HEK293T (cell line): Measurements from ENCODE around the gene PROB1.
"Not testable (repeated sequence)": the region's sequence is repeated elsewhere in the genome, so short reads cannot be mapped to it uniquely, and the experiment has no call there.

ENCODE experiments used
- CTCF ChIA-PET: fragments of 350-600 bp; formaldehyde crosslinking; extraction: SDS; loops from one replicate; lab custom pipeline; 2021; ENCODE audit warnings: antibody characterized with exemption, inconsistent platforms; lab: Yijun Ruan, JAX
- POLR2A ChIA-PET: fragments of 350-600 bp; formaldehyde crosslinking; extraction: SDS; loops from one replicate; lab custom pipeline; 2020; ENCODE audit warnings: antibody characterized with exemption, inconsistent platforms; lab: Yijun Ruan, JAX
- DNase-seq: peaks from one replicate; pipeline ENCODE4 v3.0.0; 2012; ENCODE audit warnings: mixed read lengths; ENCODE audit errors: extremely low spot score
- ARNT ChIP-seq: fragments of 450-650 bp; IDR thresholded peaks from 2 replicates; pipeline ENCODE4 v1.6.1; 2017; ENCODE audit warnings: mild to moderate bottlenecking
- BHLHE40 ChIP-seq: fragments of 450-650 bp; IDR thresholded peaks from 2 replicates; pipeline ENCODE4 v1.6.1; 2016; ENCODE audit warnings: mild to moderate bottlenecking, moderate library complexity, borderline replicate concordance
- CTBP1 ChIP-seq: fragments of 450-650 bp; IDR thresholded peaks from 2 replicates; pipeline ENCODE4 v1.6.1; 2016; ENCODE audit warnings: borderline replicate concordance
- ELF4 ChIP-seq: fragments of 450-650 bp; IDR thresholded peaks from 2 replicates; pipeline ENCODE4 v1.6.1; 2017; ENCODE audit warnings: antibody characterized with exemption
- FOXA1 ChIP-seq: fragments of 450-650 bp; IDR thresholded peaks from 2 replicates; pipeline ENCODE4 v1.6.1; 2016; ENCODE audit warnings: mild to moderate bottlenecking
- FOXK2 ChIP-seq: fragments of 450-650 bp; IDR thresholded peaks from 2 replicates; pipeline ENCODE4 v1.6.1; 2016; ENCODE audit warnings: mild to moderate bottlenecking
- FOXM1 ChIP-seq: fragments of 450-650 bp; IDR thresholded peaks from 2 replicates; pipeline ENCODE4 v1.6.1; 2017; ENCODE audit warnings: mild to moderate bottlenecking, borderline replicate concordance
- HDGF ChIP-seq: fragments of 450-650 bp; IDR thresholded peaks from 2 replicates; pipeline ENCODE4 v1.6.1; 2017; ENCODE audit warnings: antibody characterized with exemption, borderline replicate concordance
- L3MBTL2 ChIP-seq: fragments of 450-650 bp; conservative IDR thresholded peaks from 2 replicates; pipeline ENCODE4 v1.6.1; 2016; ENCODE audit warnings: mild to moderate bottlenecking
- LEF1 ChIP-seq: fragments of 450-650 bp; IDR thresholded peaks from 2 replicates; pipeline ENCODE4 v1.6.1; 2017; ENCODE audit warnings: mild to moderate bottlenecking, borderline replicate concordance
- NFRKB ChIP-seq: fragments of 450-650 bp; IDR thresholded peaks from 2 replicates; pipeline ENCODE4 v1.6.1; 2016; ENCODE audit warnings: mild to moderate bottlenecking, moderate library complexity
- SP1 ChIP-seq: fragments of 450-650 bp; IDR thresholded peaks from 2 replicates; pipeline ENCODE4 v1.6.1; 2017
- SUZ12 ChIP-seq: fragments of 450-650 bp; IDR thresholded peaks from 2 replicates; pipeline ENCODE4 v1.6.1; 2016; ENCODE audit warnings: mild to moderate bottlenecking
- TARDBP ChIP-seq: fragments of 450-650 bp; IDR thresholded peaks from 2 replicates; pipeline ENCODE4 v1.6.1; 2016
- ZNF384 ChIP-seq: fragments of 450-650 bp; IDR thresholded peaks from 2 replicates; pipeline ENCODE4 v1.6.1; 2016
- TF ChIP-seq, protein P1 (sequence below): fragments of 450-650 bp; IDR thresholded peaks from 2 replicates; pipeline ENCODE4 v1.6.1; 2016

Gene PROB1

DNA sequence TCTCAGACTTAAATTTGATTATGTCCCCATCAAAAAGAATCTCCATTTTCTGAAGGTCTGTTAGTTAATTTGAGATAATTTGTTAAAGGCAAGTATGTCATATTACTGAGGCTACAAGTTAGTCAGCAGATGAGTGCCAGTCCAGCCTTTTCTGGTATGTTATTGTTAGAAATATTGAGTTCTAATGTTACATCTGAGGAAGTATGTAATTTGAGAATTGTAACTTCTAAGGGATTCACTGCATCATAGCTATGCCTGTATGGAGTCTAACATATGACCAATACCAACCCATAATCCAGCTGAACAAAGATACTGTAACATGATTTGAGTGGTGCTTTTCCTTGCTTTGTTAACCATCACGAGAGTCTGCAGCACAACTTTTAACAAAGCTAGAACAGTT, 25.7 kb downstream of the PROB1 start:
- no peak for DNase-seq
- TF ChIP-seq BHLHE40 (no peak), LEF1 (no peak), FOXM1 (no peak), ZNF384 (no peak), SUZ12 (no peak), SP1 (no peak), NFRKB (no peak), HDGF (no peak), FOXK2 (no peak), L3MBTL2 (no peak)
- POLR2A ChIA-PET = no interaction called here
- CTCF ChIA-PET = interaction anchor here (0.6 kb wide), 1 partner anchor 53 kb away, joined by 3 read pairs; no protein-coding TSS in a partner anchor

DNA sequence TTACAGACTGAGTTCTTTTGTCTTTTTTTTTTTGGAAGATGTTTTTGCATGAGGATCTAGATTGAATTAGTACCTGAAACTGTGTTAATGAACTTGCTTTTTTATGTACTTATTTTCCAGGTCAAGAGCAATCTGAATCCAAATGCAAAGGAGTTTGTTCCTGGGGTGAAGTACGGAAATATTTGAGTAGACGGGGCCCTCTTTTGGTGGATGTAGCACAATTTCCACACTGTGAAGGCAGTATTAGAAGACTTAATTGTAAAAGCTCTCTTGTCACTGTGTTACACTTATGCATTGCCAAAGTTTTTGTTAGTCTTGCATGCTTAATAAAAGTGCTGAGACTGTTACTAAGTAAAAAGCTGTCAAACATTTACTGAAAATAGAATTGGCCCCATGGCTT, 26.3 kb downstream of the PROB1 start:
- CTCF ChIA-PET = interaction anchor here (0.6 to 0.7 kb wide), 3 partner anchors 96 to 1128 kb away, joined by 3 to 4 read pairs (median 3); no protein-coding TSS in a partner anchor
- POLR2A ChIA-PET = no interaction called here
- DNase-seq = no peak
- no peak for TF ChIP-seq TARDBP
- TF ChIP-seq L3MBTL2 = no peak
- TF ChIP-seq ZNF384 = no peak
- TF ChIP-seq HDGF = no peak

DNA sequence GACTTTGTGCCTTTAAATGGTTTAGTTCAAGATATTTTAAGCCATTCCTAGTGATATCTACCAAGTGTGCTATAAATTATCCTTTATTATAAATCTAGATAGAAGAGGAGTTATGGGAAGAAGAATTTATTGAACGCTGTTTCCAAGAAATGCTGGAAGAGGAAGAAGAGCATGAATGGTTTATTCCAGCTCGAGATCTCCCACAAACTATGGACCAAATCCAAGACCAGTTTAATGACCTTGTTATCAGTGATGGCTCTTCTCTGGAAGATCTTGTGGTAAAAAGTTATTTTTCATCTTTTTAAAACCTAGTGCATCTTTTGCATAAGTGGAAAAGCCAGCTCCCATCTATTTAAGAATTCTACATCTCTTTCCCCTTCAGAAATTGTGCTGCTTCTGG, 30.4 kb downstream of the PROB1 start:
- no peak for DNase-seq
- TF ChIP-seq FOXA1 = no peak
- TF ChIP-seq ZNF384 = no peak
- TF ChIP-seq, protein P1, sequence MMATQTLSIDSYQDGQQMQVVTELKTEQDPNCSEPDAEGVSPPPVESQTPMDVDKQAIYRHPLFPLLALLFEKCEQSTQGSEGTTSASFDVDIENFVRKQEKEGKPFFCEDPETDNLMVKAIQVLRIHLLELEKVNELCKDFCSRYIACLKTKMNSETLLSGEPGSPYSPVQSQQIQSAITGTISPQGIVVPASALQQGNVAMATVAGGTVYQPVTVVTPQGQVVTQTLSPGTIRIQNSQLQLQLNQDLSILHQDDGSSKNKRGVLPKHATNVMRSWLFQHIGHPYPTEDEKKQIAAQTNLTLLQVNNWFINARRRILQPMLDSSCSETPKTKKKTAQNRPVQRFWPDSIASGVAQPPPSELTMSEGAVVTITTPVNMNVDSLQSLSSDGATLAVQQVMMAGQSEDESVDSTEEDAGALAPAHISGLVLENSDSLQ = no peak
- no peak for TF ChIP-seq ELF4
- ChIA-PET POLR2A (interaction anchor here (1.3 kb wide), 1 partner anchor 22 kb away, joined by 3 read pairs; the partner anchor contains the start of gene PAIP2), CTCF (no interaction called here)

DNA sequence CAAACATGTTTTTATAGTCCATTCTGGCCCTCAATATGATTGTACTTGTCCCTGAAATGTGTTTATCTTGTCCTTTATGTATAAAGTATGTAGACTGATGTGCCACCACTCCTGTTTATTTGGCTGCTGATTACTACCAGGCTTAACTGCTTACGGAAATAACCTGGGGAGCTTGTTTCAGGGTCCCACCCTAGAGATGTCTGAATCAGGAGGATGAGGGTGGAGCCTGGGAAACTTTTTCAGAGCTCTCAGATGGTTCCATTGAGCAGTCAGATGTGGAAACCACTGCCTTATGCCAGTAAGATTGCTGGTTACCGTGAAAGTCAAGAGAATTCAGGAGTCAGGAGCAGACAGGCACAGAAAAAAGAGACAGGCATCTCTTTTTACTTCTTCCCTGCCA, 31.0 kb downstream of the PROB1 start:
- CTCF ChIA-PET = no interaction called here
- no peak for TF ChIP-seq L3MBTL2
- no peak for TF ChIP-seq CTBP1
- TF ChIP-seq FOXK2 = no peak
- TF ChIP-seq FOXA1 = no peak
- no peak for TF ChIP-seq FOXM1
- TF ChIP-seq ZNF384 = no peak
- no peak for DNase-seq
- POLR2A ChIA-PET = interaction anchor here (0.6 to 1.3 kb wide), 2 partner anchors 22 to 229 kb away, joined by 3 read pairs; partner anchors contain the start of gene PAIP2

DNA sequence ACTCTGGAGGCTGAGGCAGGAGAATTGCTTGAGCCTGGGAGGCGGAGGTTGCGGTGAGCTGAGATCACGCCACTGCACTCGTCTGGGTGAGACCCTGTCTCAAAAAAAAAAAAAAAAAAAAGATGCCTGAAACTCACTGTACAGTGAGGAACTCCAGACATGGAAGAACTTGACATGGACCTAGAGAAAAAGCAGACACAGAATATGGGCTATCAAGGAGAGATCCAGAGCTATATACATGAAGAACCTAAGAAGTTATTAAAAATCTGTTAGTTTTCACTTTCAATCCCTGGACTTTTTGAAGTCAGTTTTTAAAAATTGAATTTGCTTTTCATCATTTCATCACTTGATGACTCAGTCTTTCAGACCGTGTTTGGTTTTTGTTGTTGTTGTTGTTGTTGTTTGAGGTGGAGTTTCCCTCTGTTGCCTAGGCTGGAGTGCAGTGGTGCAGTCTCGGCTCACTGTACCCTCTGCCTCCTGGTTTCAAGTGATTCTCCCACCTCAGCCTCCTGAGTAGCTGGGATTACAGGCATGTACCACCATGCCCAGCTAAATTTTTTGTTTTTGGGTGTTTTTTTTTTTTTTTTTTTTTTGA, 33.0 kb downstream of the PROB1 start:
- ChIA-PET CTCF (no interaction called here), POLR2A (interaction anchor here (0.9 to 2.0 kb wide), 2 partner anchors 12 to 20 kb away, joined by 4 to 5 read pairs; no protein-coding TSS in a partner anchor)
- no peak for DNase-seq
- TF ChIP-seq FOXM1 (no peak), ARNT (no peak), SUZ12 (no peak), NFRKB (no peak), CTBP1 (no peak), TARDBP (no peak), ELF4 (no peak), FOXK2 (no peak), LEF1 (no peak), BHLHE40 (no peak), HDGF (no peak), L3MBTL2 (no peak), FOXA1 (no peak)

DNA sequence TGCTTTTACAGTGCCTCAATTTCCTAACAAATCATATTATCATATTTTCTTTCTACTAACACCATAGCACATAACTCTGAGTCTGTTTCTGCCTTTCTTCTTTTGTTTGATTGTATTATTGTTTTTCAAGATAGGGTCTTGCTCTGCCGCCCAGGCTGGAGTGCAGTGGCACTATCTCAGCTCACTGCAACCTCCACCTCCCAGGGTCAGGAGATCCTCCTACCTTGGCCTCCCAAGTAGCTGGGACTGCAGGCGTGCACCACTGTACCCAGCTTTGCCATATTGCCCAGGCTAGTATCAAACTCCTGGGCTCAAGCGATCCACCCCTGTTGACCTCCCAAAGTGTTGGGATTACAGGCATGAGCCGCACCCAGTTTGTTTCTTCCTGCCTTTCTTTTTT, 34.5 kb downstream of the PROB1 start:
- CTCF ChIA-PET = no interaction called here
- POLR2A ChIA-PET = interaction anchor here (1.0 kb wide), 1 partner anchor 18 kb away, joined by 3 read pairs; the partner anchor contains the start of gene PAIP2
- no peak for DNase-seq
- TF ChIP-seq CTBP1 = no peak
- TF ChIP-seq LEF1 = no peak
- TF ChIP-seq SP1 = no peak
- no peak for TF ChIP-seq ZNF384
- TF ChIP-seq TARDBP = no peak
- TF ChIP-seq SUZ12 = no peak
- TF ChIP-seq ELF4 = no peak
- TF ChIP-seq FOXK2 = no peak
- TF ChIP-seq, protein P1 = no peak
- TF ChIP-seq FOXA1 = no peak
- TF ChIP-seq NFRKB = no peak

DNA sequence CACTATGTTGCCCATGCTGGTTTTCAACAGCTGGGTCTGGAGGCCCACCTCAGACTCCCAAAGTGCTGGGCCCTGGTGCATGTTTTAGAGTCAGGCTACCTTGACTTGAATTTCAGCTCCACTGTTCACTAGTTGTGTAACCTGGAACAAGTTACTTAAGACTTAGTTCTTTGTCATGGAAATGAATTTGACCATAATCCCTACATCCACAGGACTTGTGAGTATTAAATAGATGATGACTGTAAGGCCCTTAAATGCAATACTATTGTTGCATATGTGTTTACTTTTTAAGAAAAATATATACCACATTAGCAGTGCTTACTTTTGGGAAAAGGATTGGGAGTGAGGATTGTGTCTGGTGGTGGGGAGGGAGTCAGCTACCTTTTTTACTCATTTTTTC, 36.8 kb downstream of the PROB1 start:
- CTCF ChIA-PET = interaction anchor here (0.6 kb wide), 2 partner anchors 16 to 742 kb away, joined by 3 read pairs; partner anchors contain the start of gene PAIP2
- POLR2A ChIA-PET = no interaction called here
- DNase-seq = no peak
- TF ChIP-seq ELF4 (no peak), ZNF384 (no peak), BHLHE40 (no peak), CTBP1 (no peak), NFRKB (no peak), FOXK2 (no peak), L3MBTL2 (no peak), TARDBP (no peak), FOXA1 (no peak), LEF1 (no peak), HDGF (no peak), ARNT (no peak), FOXM1 (no peak), SP1 (no peak), SUZ12 (no peak)
- TF ChIP-seq, protein P1 = no peak

DNA sequence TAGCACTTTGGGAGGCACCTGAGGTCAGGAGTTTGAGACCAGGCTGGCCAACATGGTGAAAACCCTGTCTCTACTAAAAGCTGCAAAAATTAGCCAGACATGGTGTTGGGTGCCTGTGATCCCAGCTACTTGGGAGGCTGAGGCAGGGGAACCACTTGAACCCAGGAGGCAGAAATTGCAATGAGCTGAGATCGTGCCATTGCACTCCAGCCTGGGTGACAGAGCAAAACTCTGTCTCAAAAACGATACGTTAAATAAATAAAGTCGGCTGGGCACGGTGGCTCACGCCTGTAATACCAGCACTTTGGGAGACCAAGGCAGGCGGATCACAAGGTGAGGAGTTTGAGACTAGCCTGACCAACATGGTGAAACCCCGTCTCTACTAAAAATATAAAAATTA, 39.0 kb downstream of the PROB1 start:
- CTCF ChIA-PET, DNase-seq, POLR2A ChIA-PET: not testable (repeated sequence)
